ENCODE results near the gene CCNB1. TPM values are rescaled to one million over a fixed set of nuclear protein-coding genes. Genes with fewer than 3 reads are reported as not detected.
"Not testable (repeated sequence)": the region's sequence is repeated elsewhere in the genome, so short reads cannot be mapped to it uniquely, and the experiment has no call there.

The CCNB1 gene
- total RNA-seq, 2 donors from 2014 or later, result 1.2 to 5.6 TPM

GRCh38 chr5:69167493-69167855, 524 bp downstream of the CCNB1 start:
- Histone ChIP-seq H3K36me3 (no peaks in the 10 kb centered on the region), H3K27me3 (no peaks in the 10 kb centered on the region), H3K9me3 (no peaks in the 10 kb centered on the region), H3K27ac (peak overlapping the region in 1 of 2 donors; percentile 46), H3K4me1 (peaks cover 0 to 15% of the 10 kb centered on the region in 2 donors), H3K4me3 (peak overlapping the region; percentile 47 to 70)
- no peak for DNase-seq (ENCODE audit: low spot score)
- TF ChIP-seq, protein P1, sequence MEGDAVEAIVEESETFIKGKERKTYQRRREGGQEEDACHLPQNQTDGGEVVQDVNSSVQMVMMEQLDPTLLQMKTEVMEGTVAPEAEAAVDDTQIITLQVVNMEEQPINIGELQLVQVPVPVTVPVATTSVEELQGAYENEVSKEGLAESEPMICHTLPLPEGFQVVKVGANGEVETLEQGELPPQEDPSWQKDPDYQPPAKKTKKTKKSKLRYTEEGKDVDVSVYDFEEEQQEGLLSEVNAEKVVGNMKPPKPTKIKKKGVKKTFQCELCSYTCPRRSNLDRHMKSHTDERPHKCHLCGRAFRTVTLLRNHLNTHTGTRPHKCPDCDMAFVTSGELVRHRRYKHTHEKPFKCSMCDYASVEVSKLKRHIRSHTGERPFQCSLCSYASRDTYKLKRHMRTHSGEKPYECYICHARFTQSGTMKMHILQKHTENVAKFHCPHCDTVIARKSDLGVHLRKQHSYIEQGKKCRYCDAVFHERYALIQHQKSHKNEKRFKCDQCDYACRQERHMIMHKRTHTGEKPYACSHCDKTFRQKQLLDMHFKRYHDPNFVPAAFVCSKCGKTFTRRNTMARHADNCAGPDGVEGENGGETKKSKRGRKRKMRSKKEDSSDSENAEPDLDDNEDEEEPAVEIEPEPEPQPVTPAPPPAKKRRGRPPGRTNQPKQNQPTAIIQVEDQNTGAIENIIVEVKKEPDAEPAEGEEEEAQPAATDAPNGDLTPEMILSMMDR (IDR thresholded peaks at IDR 0.05), result no peak

DNA sequence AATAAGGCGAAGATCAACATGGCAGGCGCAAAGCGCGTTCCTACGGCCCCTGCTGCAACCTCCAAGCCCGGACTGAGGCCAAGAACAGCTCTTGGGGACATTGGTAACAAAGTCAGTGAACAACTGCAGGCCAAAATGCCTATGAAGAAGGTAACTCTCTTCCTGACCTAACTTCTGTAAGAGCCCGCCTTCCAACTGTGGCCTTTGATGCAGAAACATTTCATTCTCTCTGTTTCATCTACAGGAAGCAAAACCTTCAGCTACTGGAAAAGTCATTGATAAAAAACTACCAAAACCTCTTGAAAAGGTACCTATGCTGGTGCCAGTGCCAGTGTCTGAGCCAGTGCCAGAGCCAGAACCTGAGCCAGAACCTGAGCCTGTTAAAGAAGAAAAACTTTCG, 979 bp downstream of the CCNB1 start:
- no peak for DNase-seq (ENCODE audit: low spot score)
- TF ChIP-seq, protein P1 (IDR thresholded peaks at IDR 0.05), result no peak
- Histone ChIP-seq H3K36me3 (no peaks in the 10 kb centered on the region), H3K27me3 (no peaks in the 10 kb centered on the region), H3K4me1 (peaks cover 0 to 15% of the 10 kb centered on the region in 2 donors), H3K27ac (no peak overlapping the region), H3K4me3 (peak overlapping the region in 1 of 2 donors; percentile 70), H3K9me3 (no peaks in the 10 kb centered on the region)

GRCh38 chr5:69170495-69170894, 3.5 kb downstream of the CCNB1 start:
- H3K36me3 ChIP-seq, result peaks cover 7% of the 10 kb centered on the region
- no peak overlapping the region for H3K4me3 ChIP-seq
- no peaks in the 10 kb centered on the region for H3K27me3 ChIP-seq
- H3K4me1 ChIP-seq, result peaks cover 0 to 15% of the 10 kb centered on the region in 2 donors
- no peak for DNase-seq (ENCODE audit: low spot score)
- TF ChIP-seq, protein P1 (IDR thresholded peaks at IDR 0.05), result no peak
- H3K9me3 ChIP-seq, result no peaks in the 10 kb centered on the region
- no peak overlapping the region for H3K27ac ChIP-seq

- Histone ChIP-seq H3K4me1 (peaks cover 0 to 15% of the 10 kb centered on the region in 2 donors), H3K36me3 (peaks cover 7% of the 10 kb centered on the region), H3K27ac (no peak overlapping the region), H3K27me3 (no peaks in the 10 kb centered on the region), H3K9me3 (no peaks in the 10 kb centered on the region), H3K4me3 (no peak overlapping the region)
- no peak for DNase-seq (ENCODE audit: low spot score)
- TF ChIP-seq, protein P1 (IDR thresholded peaks at IDR 0.05), result no peak
These were observed 4.0 kb downstream of the CCNB1 start for GRCh38 chr5:69170969-69171368.

DNA sequence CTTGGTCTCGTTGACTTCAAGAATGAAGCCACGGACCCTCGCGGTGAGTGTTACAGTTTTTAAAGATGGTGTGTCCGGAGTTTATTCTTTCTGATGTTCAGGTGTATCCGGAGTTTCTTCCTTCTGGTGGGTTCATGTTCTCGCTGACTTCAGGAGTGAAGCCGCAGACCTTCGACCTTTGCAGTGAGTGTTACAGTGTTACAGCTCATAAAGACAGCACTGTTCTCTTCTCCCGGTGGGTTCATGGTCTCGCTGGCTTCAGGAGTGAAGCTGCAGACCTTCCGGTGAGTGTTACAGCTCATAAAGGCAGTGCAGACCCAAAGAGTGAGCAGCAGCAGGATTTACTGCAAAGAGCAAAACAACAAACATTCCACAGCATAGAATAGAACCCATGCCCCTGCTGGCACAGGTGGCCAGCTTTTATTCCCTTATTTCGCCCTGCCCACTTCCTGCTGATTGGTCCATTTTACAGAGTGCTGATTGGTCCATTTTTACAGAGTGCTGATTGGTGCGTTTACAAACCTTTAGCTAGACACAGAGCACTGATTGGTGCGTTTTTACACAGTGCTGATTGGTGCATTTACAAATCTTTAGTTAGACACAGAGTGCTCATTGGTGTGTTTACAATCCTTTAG, 14.8 kb downstream of the CCNB1 start:
- H3K36me3 ChIP-seq; H3K4me3 ChIP-seq; H3K27me3 ChIP-seq; H3K27ac ChIP-seq; H3K9me3 ChIP-seq; H3K4me1 ChIP-seq; DNase-seq (ENCODE audit: low spot score): not testable (repeated sequence)

DNA sequence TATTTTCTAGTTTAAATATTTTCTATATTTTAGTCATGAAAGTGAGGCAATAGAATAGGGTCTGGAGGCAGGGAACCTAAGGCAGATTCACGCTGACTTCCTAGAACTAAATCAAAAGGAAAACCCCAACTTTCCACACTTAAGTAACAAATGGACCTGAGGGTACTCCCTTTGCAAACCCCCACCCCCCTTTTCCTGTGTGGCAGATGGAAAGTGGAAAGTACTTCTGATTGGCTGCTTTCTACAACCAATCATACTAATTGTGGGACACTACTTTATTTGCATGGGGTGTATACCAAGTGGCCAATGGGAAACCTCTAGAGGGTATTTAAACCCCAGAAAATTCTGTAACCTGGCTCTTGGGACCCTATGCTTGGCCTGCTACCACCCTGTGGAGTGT, 17.7 kb downstream of the CCNB1 start:
- Histone ChIP-seq H3K27me3 (no peaks in the 10 kb centered on the region), H3K9me3 (no peaks in the 10 kb centered on the region), H3K4me1 (peaks cover 0 to 7% of the 10 kb centered on the region in 2 donors), H3K4me3 (no peak overlapping the region), H3K27ac (no peak overlapping the region), H3K36me3 (no peaks in the 10 kb centered on the region)
- TF ChIP-seq, protein P1 (IDR thresholded peaks at IDR 0.05), result no peak
- DNase-seq (ENCODE audit: low spot score), result no peak

Data from right atrium auricular region (tissue), 2 donors.